HepG2 (cell line): ENCODE data around the gene CLDN5. TPM values are rescaled to one million over a fixed set of nuclear protein-coding genes. Genes with fewer than 3 reads are reported as not detected.

Experiments used
- EP300 ChIP-seq, 3 experiments: sonication (generic) in 1 of 3; formaldehyde crosslinking in 1 of 3; IDR thresholded peaks; 2 replicates each; pipeline versions ENCODE4 v1.5.1 to v1.6.1; 2011 to 2020; ENCODE audit warnings: low read depth in 2 of 3, low read length in 2 of 3, borderline replicate concordance in 1 of 3, improper control_type of control experiment in 1 of 3, mild to moderate bottlenecking in 1 of 3, missing genetic modification reagents in 1 of 3, moderate library complexity in 1 of 3
- KDM6A ChIP-seq: IDR thresholded peaks from 2 replicates; pipeline ENCODE4 v1.6.1; 2016; ENCODE audit warnings: low read depth
- SALL1 ChIP-seq: sonication (generic); formaldehyde crosslinking; IDR thresholded peaks from 2 replicates; pipeline ENCODE4 v1.8.0; 2022; ENCODE audit warnings: mild to moderate bottlenecking, missing genetic modification reagents
- SNRNP70 ChIP-seq: fragments of 200-400 bp; formaldehyde crosslinking; IDR thresholded peaks from 2 replicates; pipeline ENCODE4 v1.6.1; 2017; ENCODE audit warnings: mild to moderate bottlenecking, low read depth, low read length, moderate library complexity
- ZBTB37 ChIP-seq: sonication (generic); formaldehyde crosslinking; IDR thresholded peaks from 2 replicates; pipeline ENCODE4 v1.4.0; 2020; ENCODE audit warnings: mild to moderate bottlenecking, missing genetic modification reagents
- ZKSCAN1 ChIP-seq: fragments of 150-350 bp; IDR thresholded peaks from 2 replicates; pipeline ENCODE4 v1.6.1; 2014; ENCODE audit warnings: low read length
- ZNF124 ChIP-seq: sonication (generic); formaldehyde crosslinking; IDR thresholded peaks from 2 replicates; pipeline ENCODE4 v1.4.0; 2020; ENCODE audit warnings: missing genetic modification reagents
- ZNF225 ChIP-seq: sonication (generic); formaldehyde crosslinking; IDR thresholded peaks from 2 replicates; pipeline ENCODE4 v1.4.0; 2020; ENCODE audit warnings: mild to moderate bottlenecking, missing genetic modification reagents
- ZNF598 ChIP-seq: sonication (generic); formaldehyde crosslinking; IDR thresholded peaks from 2 replicates; pipeline ENCODE4 v1.5.1; 2020; ENCODE audit warnings: mild to moderate bottlenecking, missing genetic modification reagents, borderline replicate concordance
- ZNF782 ChIP-seq: sonication (generic); formaldehyde crosslinking; IDR thresholded peaks from 2 replicates; pipeline ENCODE4 v1.4.0; 2020; ENCODE audit warnings: missing genetic modification reagents, mild to moderate bottlenecking, borderline replicate concordance
- polyA plus RNA-seq, 8 experiments: library from polyadenylated mRNA; depleted of rRNA in 3 of 8; stranded (reverse) in 7 of 8; unstranded in 1 of 8; fragments of >200 nt; fragmentation: Illumina TruSeq in 4 of 8; extraction: Trizol in 4 of 8; gene quantifications; 2 replicates each; pipeline versions ENCODE4 v1.2.1 to v1.2.3, GENCODE V29; 2011 to 2016; ENCODE audit warnings: low read depth in 4 of 8, missing spikeins in 1 of 8, mixed read lengths in 1 of 8; ENCODE audit not compliant: insufficient read depth in 1 of 8
- total RNA-seq, 5 experiments: library from RNA; depleted of rRNA; stranded (reverse); fragments of >200 nt; fragmentation: Illumina TruSeq; extraction: Trizol; gene quantifications; 2 replicates each; pipeline ENCODE4 v1.2.3, GENCODE V29; 2016; ENCODE audit warnings: low read depth in 1 of 5
- TF ChIP-seq, protein P1 (sequence below): sonication (generic); formaldehyde crosslinking; IDR thresholded peaks from 2 replicates; pipeline ENCODE4 v1.8.0; 2022; ENCODE audit warnings: low read depth, missing genetic modification reagents
- TF ChIP-seq, protein P2 (sequence below): sonication (generic); formaldehyde crosslinking; IDR thresholded peaks from 2 replicates; pipeline ENCODE4 v1.8.0; 2022; ENCODE audit warnings: mild to moderate bottlenecking, missing genetic modification reagents
- TF ChIP-seq, protein P3 (sequence below): sonication (generic); formaldehyde crosslinking; IDR thresholded peaks from 2 replicates; pipeline ENCODE4 v1.9.0; 2021; ENCODE audit warnings: missing genetic modification reagents, mild to moderate bottlenecking, borderline replicate concordance
- TF ChIP-seq, protein P4 (sequence below): sonication (generic); formaldehyde crosslinking; IDR thresholded peaks from 2 replicates; pipeline ENCODE4 v1.4.0; 2020; ENCODE audit warnings: missing genetic modification reagents
- TF ChIP-seq, protein P5 (sequence below): sonication (generic); formaldehyde crosslinking; IDR thresholded peaks from 2 replicates; pipeline ENCODE4 v1.8.0; 2022; ENCODE audit warnings: missing genetic modification reagents, mild to moderate bottlenecking, borderline replicate concordance

Gene CLDN5
- total and polyA plus RNA-seq, 2 of the 13 experiments (the other 11 are each of a cell fraction or from before 2014, with no cell fraction given), result not detected

GRCh38 chr22:19479355-19480172 is 44.6 kb downstream of the CLDN5 start, which contains the start of gene CDC45 (continued):
- TF ChIP-seq, protein P1, sequence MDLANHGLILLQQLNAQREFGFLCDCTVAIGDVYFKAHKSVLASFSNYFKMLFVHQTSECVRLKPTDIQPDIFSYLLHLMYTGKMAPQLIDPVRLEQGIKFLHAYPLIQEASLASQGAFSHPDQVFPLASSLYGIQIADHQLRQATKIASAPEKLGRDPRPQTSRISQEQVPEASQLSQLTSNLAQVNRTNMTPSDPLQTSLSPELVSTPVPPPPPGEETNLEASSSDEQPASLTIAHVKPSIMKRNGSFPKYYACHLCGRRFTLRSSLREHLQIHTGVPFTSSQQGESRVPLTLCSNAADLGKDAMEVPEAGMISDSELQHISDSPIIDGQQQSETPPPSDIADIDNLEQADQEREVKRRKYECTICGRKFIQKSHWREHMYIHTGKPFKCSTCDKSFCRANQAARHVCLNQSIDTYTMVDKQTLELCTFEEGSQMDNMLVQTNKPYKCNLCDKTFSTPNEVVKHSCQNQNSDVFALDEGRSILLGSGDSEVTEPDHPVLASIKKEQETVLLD (CRISPR knock-in tag), result no peak
- TF ChIP-seq ZBTB37 (no peak), EP300 (IDR thresholded peaks at IDR 0.05; ENCODE audit: low read depth in 2 of 2, low read length in 2 of 2) (0 out of 4 replicates have a peak, but pooled peaks of 1 of the 2 experiments have one; percentile 8), EP300 (CRISPR knock-in tag; IDR thresholded peaks at IDR 0.05; ENCODE audit: borderline replicate concordance) (no peak), ZNF124 (no peak; the same call in 1 of the 2 replicates), ZNF598 (CRISPR knock-in tag) (0 out of 2 replicates have a peak, but pooled peaks have one; percentile 31), KDM6A (CRISPR knock-in tag) (no peak), ZNF225 (CRISPR knock-in tag) (peak; percentile 50; the same call in 1 of the 2 replicates), SALL1 (peak; percentile 67), ZNF782 (no peak), ZKSCAN1 (no peak), SNRNP70 (no peak)
- TF ChIP-seq, protein P2, sequence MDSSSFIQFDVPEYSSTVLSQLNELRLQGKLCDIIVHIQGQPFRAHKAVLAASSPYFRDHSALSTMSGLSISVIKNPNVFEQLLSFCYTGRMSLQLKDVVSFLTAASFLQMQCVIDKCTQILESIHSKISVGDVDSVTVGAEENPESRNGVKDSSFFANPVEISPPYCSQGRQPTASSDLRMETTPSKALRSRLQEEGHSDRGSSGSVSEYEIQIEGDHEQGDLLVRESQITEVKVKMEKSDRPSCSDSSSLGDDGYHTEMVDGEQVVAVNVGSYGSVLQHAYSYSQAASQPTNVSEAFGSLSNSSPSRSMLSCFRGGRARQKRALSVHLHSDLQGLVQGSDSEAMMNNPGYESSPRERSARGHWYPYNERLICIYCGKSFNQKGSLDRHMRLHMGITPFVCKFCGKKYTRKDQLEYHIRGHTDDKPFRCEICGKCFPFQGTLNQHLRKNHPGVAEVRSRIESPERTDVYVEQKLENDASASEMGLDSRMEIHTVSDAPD, result peak; percentile 12; the same call in 1 of the 2 replicates
- TF ChIP-seq, protein P3, sequence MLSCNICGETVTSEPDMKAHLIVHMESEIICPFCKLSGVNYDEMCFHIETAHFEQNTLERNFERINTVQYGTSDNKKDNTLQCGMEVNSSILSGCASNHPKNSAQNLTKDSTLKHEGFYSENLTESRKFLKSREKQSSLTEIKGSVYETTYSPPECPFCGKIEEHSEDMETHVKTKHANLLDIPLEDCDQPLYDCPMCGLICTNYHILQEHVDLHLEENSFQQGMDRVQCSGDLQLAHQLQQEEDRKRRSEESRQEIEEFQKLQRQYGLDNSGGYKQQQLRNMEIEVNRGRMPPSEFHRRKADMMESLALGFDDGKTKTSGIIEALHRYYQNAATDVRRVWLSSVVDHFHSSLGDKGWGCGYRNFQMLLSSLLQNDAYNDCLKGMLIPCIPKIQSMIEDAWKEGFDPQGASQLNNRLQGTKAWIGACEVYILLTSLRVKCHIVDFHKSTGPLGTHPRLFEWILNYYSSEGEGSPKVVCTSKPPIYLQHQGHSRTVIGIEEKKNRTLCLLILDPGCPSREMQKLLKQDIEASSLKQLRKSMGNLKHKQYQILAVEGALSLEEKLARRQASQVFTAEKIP (CRISPR knock-in tag), result no peak
- TF ChIP-seq, protein P4, sequence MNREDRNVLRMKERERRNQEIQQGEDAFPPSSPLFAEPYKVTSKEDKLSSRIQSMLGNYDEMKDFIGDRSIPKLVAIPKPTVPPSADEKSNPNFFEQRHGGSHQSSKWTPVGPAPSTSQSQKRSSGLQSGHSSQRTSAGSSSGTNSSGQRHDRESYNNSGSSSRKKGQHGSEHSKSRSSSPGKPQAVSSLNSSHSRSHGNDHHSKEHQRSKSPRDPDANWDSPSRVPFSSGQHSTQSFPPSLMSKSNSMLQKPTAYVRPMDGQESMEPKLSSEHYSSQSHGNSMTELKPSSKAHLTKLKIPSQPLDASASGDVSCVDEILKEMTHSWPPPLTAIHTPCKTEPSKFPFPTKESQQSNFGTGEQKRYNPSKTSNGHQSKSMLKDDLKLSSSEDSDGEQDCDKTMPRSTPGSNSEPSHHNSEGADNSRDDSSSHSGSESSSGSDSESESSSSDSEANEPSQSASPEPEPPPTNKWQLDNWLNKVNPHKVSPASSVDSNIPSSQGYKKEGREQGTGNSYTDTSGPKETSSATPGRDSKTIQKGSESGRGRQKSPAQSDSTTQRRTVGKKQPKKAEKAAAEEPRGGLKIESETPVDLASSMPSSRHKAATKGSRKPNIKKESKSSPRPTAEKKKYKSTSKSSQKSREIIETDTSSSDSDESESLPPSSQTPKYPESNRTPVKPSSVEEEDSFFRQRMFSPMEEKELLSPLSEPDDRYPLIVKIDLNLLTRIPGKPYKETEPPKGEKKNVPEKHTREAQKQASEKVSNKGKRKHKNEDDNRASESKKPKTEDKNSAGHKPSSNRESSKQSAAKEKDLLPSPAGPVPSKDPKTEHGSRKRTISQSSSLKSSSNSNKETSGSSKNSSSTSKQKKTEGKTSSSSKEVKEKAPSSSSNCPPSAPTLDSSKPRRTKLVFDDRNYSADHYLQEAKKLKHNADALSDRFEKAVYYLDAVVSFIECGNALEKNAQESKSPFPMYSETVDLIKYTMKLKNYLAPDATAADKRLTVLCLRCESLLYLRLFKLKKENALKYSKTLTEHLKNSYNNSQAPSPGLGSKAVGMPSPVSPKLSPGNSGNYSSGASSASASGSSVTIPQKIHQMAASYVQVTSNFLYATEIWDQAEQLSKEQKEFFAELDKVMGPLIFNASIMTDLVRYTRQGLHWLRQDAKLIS (CRISPR knock-in tag), result no peak
- TF ChIP-seq, protein P5, sequence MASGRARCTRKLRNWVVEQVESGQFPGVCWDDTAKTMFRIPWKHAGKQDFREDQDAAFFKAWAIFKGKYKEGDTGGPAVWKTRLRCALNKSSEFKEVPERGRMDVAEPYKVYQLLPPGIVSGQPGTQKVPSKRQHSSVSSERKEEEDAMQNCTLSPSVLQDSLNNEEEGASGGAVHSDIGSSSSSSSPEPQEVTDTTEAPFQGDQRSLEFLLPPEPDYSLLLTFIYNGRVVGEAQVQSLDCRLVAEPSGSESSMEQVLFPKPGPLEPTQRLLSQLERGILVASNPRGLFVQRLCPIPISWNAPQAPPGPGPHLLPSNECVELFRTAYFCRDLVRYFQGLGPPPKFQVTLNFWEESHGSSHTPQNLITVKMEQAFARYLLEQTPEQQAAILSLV (CRISPR knock-in tag), result no peak
